Kidney (tissue), 14 donors: ENCODE results near the gene KLF11. TPM values are rescaled to one million over a fixed set of nuclear protein-coding genes. Genes with fewer than 3 reads are reported as not detected.

Source experiments
- DNase-seq, 5 donors: peaks; one replicate each; pipeline ENCODE4 v3.0.0-alpha.2; 2013 to 2020
- FAIRE-seq: peaks from 2 replicates; lab custom pipeline; 2012; peaks lifted over from hg19 to GRCh38; lab: Jason Lieb, UNC
- H3K27ac ChIP-seq, 2 donors: one replicate each; pipeline ENCODE4 v1.7.0; 2013; ENCODE audit warnings: low read depth in 2 of 2, low read length in 2 of 2, inconsistent platforms in 1 of 2
- H3K27me3 ChIP-seq: one replicate; pipeline ENCODE4 v1.7.1; 2013; ENCODE audit warnings: low read length, inconsistent platforms; ENCODE audit not compliant: control insufficient read depth, insufficient read depth
- H3K36me3 ChIP-seq, 3 donors: one replicate each; pipeline versions ENCODE4 v1.7.0 to v1.7.1; 2013; ENCODE audit warnings: low read length in 3 of 3, control low read depth in 1 of 3, inconsistent platforms in 1 of 3; ENCODE audit not compliant: insufficient read depth in 3 of 3, control insufficient read depth in 2 of 3
- H3K4me1 ChIP-seq, 3 donors: one replicate each; pipeline versions ENCODE4 v1.7.0 to v1.7.1; 2013; ENCODE audit warnings: low read length in 3 of 3, inconsistent platforms in 1 of 3, low read depth in 1 of 3; ENCODE audit not compliant: control insufficient read depth in 2 of 3, insufficient read depth in 2 of 3
- H3K4me3 ChIP-seq, 3 donors: one replicate each; pipeline versions ENCODE4 v1.7.0 to v1.8.1; 2013; ENCODE audit warnings: low read length in 3 of 3, control low read depth in 1 of 3, inconsistent platforms in 1 of 3
- H3K9ac ChIP-seq, 3 donors: one replicate each; pipeline versions ENCODE4 v1.7.0 to v1.7.1; 2013; ENCODE audit warnings: low read length in 3 of 3, control low read depth in 1 of 3, inconsistent platforms in 1 of 3
- H3K9me3 ChIP-seq, 3 donors: one replicate each; pipeline versions ENCODE4 v1.7.0 to v1.7.1; 2013; ENCODE audit warnings: low read length in 3 of 3, control low read depth in 1 of 3, inconsistent platforms in 1 of 3; ENCODE audit not compliant: control insufficient read depth in 2 of 3, insufficient read depth in 1 of 3
- CTCF ChIP-seq: IDR thresholded peaks from 3 replicates; pipeline ENCODE4 v1.5.1; 2012; ENCODE audit warnings: mild to moderate bottlenecking, moderate library complexity, borderline replicate concordance; ENCODE audit not compliant: insufficient read depth; ENCODE audit errors: extremely low read depth
- intact Hi-C: fragments of 100-400 bp; cut with DNase I; formaldehyde crosslinking; loops from one replicate; pipeline ENCODE4 v1.11.1; 2022
- polyA plus RNA-seq: library from polyadenylated mRNA; stranded (reverse); fragments of 350-450 nt; fragmentation: Illumina TruSeq; extraction: RNeasy Lipid Tissue Mini Kit (QIAGEN cat#74804); gene quantifications from one replicate; pipeline ENCODE4 v1.2.3, GENCODE V29; 2014; ENCODE audit warnings: low read depth, low replicate concordance; ENCODE audit not compliant: insufficient read depth
- total RNA-seq: library from RNA; stranded (reverse); fragmentation: NEBNext Ultra II Directional; extraction: Animal tissue kit (Norgen Biotek cat#: 25700); gene quantifications from one replicate; pipeline ENCODE4 v1.2.1, GENCODE V29; 2021
- donor health status: control.
- donor health status: control.
- donor health status: control.
- donor health status: control.
- donor health status: control.
- donor health status: DM: yes; HTN: yes; CAD: no.
- donor health status: Normal renal cell carcinoma (clear cell type).

KLF11 gene
- total and polyA plus RNA-seq, 2 donors from 2014 or later, result 9.4 to 34.0 TPM

GRCh38 chr2:10075571-10076209, 32.3 kb downstream of the KLF11 start:
- H3K27me3 ChIP-seq, result no peaks in the 10 kb centered on the region
- H3K9ac ChIP-seq, result peak overlapping the region in 1 of 3 donors; percentile 55
- peaks cover 0 to 37% (median 23%) of the 10 kb centered on the region in 3 donors for H3K4me1 ChIP-seq
- H3K27ac ChIP-seq, result peak overlapping the region; percentile 32 to 45
- H3K36me3 ChIP-seq, result peaks cover 0 to 4% (median 0%) of the 10 kb centered on the region in 3 donors
- H3K4me3 ChIP-seq, result peak overlapping the region in 1 of 3 donors; percentile 33
- FAIRE-seq (no peak), DNase-seq (peak in 1 of 5 donors; percentile 15)
- intact Hi-C loops, result loop anchor here (10.0 kb wide), 1 partner anchor 359 kb away; no protein-coding TSS in a partner anchor
- TF ChIP-seq CTCF, result no peak
- no peaks in the 10 kb centered on the region for H3K9me3 ChIP-seq

GRCh38 chr2:10076511-10076910, 33.2 kb downstream of the KLF11 start:
- FAIRE-seq, result no peak
- Histone ChIP-seq H3K27ac (peak overlapping the region; percentile 45 to 65), H3K27me3 (no peaks in the 10 kb centered on the region), H3K4me3 (peak overlapping the region in 2 of 3 donors; percentile 15 to 92), H3K9ac (peak overlapping the region in 1 of 3 donors; percentile 77), H3K4me1 (peaks cover 0 to 32% (median 19%) of the 10 kb centered on the region in 3 donors), H3K36me3 (peaks cover 0 to 4% (median 0%) of the 10 kb centered on the region in 3 donors), H3K9me3 (no peaks in the 10 kb centered on the region)
- TF ChIP-seq CTCF, result no peak
- intact Hi-C loops, result loop anchor here (10.0 kb wide), 1 partner anchor 358 kb away; no protein-coding TSS in a partner anchor
- peak in 1 of 5 donors; percentile 49 for DNase-seq

GRCh38 chr2:10076988-10077527, 33.7 kb downstream of the KLF11 start:
- Histone ChIP-seq H3K27me3 (no peaks in the 10 kb centered on the region), H3K27ac (peak overlapping the region; percentile 60 to 65), H3K4me1 (peaks cover 0 to 32% (median 19%) of the 10 kb centered on the region in 3 donors), H3K36me3 (peaks cover 0 to 4% (median 0%) of the 10 kb centered on the region in 3 donors), H3K9ac (peak overlapping the region in 1 of 3 donors; percentile 77), H3K4me3 (peak overlapping the region in 2 of 3 donors; percentile 34 to 92), H3K9me3 (no peaks in the 10 kb centered on the region)
- FAIRE-seq, result no peak
- TF ChIP-seq CTCF, result no peak
- DNase-seq, result peak in 1 of 5 donors; percentile 56
- intact Hi-C loops, result loop anchor here (10.0 kb wide), 1 partner anchor 358 kb away; no protein-coding TSS in a partner anchor
